NCI-H69 (cell line): ENCODE data around the gene HES1.
"Not testable (repeated sequence)": the region's sequence is repeated elsewhere in the genome, so short reads cannot be mapped to it uniquely, and the experiment has no call there.

ENCODE experiments used
- DNase-seq: peaks from one replicate; lab custom pipeline; 2025; lab: John Stamatoyannopoulos, UW

HES1 gene

DNA sequence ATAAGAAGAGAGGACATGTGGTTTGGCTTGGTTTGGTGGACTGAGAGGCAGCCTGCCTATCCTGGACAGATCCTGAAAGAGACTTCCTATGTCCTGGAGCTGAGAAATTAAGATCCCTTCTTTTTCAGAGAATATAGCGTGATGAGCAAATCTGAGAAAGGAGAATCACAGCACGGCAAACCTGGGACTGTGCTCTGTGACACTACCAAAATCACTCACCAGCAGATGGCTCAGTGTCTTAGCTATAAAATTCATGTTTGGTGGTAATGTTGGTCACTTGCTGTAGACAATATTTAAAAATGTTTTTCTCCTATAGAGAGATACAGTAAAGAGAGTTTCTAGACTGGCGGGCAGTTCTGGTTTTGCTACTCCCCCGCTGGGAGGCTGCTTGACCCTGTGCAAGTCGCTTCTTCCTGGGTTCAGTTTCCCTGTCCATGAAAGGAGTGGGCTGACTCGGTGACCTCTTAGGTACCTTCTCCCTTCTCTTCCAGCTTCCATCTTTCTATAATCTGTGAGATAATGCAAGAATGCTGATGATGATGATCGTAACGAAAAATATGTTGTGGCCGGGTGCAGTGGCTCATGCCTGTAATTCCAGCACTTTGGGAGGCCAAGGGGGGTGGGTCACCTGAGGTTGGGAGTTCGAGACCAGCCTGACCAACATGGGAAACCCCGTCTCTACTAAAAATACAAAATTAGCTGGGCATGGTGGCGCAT is 7.6 kb upstream of the HES1 start:
- no peak for DNase-seq

GRCh38 chr3:194128919-194129295 is 7.0 kb upstream of the HES1 start:
- DNase-seq = not testable (repeated sequence)

DNA sequence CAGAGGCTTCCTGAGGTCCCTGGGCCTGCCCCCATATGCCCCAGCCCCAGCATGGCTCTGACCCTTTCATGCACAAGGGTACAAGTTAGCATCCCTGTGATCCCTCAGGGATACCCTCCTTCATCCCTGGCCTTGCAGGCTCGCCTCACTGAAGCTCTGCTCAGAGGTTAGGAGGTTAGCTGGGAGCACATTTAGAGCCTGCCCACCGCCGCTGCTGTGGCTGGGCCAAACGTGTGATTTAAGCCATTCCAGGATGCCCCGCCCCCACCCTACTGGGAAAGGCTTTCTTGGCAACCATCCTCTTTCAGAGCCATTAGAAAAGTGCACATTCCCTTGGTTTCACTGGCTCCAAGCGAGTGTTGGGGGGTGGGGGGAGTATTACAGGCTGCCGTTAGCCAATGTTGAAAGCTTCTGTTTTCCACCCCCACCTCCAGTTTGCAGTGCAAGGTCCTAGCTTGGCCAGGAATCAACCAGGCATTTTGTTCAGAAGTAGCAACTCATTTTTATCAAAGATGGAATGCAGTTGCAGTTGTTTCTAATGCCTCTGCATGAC is 6.3 kb upstream of the HES1 start:
- DNase-seq = peak; percentile 22

GRCh38 chr3:194130188-194130587 is 5.8 kb upstream of the HES1 start:
- no peak for DNase-seq

- peak; percentile 91 for DNase-seq
Observed at GRCh38 chr3:194130807-194131589, 5.0 kb upstream of the HES1 start.

DNA sequence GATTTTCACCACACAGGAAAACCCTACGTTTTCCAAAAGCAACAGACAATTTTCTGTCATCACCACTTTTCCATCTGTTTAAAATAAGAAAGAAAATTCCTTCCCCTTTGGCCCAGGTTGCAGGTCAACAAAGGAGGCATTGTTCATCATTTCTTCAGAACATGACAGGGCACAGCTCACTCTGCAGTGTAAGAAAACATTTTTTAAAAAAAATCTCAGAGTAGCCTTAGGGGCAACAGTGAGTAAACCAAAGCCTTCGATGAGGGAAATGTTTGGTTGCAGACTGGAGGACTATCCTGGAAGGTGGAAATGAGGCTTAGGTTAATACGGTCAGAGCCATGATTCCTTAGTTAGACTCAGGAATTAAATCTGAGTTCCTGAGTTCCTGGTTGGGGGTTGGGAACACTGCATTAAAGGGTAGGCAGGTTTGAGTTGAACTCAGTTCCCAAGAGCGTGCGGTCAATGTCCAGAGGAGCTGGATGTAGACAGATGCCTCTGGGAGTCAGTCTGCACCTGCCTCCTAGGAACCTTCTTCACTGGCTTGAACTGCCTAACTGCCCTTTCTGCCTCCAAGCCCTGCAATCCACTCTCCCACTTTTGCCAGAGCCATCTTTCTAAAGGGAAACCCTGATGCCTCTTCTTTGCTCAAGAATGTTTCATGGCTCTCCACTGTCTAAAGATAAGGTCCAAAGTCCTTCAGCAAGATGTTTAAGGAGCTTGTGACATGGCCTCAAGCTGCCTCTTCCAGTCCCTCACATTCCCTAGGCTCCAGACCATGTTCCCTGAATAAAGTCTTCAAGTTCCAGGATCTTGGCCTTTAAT is 3.3 kb upstream of the HES1 start:
- peak; percentile 38 for DNase-seq

DNA sequence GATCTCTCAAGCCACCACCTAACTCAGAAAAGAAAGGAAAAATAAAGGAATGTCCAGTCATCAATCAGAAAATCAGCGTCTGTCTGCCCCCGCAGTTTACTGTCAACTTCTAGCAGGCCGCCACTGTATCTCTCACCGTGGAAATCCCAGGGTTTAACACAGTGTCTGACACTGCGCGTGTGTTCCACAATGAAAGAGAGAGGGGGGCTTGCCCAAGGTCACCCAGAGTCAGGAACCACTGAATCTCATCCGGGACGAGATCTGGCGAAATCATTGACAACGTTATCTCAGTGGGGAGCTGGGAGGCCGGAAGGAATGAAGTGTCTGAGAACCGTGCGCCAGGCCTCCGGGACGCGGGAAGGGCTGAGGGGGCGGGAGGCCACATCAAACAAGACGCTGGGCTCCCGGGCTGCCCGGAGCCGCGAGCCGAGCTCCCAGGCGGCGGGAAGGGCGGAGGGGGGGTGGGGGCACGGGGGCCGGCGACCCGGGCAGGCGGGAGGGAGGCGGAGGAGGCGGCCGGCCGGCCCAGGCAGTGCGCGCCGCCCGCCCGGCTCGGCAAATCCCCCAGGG is 2.2 kb upstream of the HES1 start:
- DNase-seq = peak; percentile 85

DNA sequence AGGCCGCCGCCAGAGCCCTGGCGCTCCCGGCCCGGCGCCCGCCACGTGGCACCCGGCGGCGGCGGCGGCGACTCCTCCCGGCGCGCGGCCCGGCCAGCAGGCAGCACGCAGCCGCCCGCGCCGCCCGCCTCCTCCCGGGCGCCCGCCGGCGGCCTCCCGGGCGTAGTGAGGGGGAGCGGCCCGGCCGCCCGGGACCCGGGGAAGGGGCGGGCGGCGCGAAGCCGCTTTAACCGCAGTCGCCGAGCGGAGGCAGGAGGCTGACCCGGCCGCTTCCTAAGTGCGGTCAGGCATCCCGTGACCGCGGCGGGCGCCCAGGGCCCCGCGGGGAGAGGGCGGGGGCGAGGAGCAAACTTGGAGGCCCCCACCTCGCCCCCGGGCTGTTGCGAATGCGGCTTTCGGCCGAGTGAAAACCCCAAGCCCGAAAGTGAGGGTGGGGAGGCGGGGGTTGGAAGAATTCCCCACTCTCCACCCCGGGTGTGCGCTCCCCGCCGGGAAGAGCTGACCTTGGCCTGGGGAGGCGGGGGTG is 1.7 kb upstream of the HES1 start:
- peak; percentile 93 for DNase-seq

DNA sequence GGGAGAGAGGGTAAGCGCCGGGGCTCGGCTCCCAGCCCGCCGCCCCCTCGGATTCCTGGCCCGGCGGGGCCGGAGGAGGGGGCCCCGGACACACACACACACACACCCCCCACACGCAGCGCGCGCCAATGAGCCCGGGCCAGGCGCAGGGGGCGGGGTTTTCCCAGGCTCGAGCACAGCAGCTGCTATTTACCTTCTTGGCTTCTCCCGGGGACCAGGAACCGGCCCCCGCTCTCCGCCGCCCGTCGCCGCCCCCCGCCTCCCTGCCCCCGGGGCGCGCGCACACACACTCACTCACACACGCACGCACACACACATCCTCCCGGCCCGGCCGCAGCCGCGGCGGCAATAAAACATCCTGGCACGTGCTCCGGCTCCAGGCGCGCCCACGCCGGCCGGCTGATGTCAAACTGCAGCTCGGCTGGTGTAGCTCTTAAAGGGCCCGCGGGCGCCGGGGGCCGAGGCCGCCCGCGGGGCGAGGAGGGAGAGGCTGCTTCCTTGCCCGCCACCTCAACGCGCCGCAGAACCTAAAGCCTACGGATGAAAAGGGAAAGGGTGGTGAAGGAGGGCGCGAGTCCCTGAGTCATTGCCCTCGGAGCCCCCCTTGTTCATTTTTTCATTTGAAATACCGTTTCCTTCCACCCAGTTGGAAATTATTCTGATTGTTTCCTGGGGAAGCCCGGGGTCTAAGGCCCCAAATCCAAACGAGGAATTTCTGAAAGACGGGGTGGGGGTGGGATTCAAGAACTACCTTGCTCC is 1.0 kb upstream of the HES1 start:
- peak; percentile 99 for DNase-seq

GRCh38 chr3:194135516-194135805 is 487 bp upstream of the HES1 start:
- DNase-seq = peak; percentile 63

- DNase-seq = no peak
Observed at GRCh38 chr3:194136519-194137007, 615 bp downstream of the HES1 start.

GRCh38 chr3:194137008-194137505 is 1.1 kb downstream of the HES1 start:
- peak; percentile 89 for DNase-seq

DNA sequence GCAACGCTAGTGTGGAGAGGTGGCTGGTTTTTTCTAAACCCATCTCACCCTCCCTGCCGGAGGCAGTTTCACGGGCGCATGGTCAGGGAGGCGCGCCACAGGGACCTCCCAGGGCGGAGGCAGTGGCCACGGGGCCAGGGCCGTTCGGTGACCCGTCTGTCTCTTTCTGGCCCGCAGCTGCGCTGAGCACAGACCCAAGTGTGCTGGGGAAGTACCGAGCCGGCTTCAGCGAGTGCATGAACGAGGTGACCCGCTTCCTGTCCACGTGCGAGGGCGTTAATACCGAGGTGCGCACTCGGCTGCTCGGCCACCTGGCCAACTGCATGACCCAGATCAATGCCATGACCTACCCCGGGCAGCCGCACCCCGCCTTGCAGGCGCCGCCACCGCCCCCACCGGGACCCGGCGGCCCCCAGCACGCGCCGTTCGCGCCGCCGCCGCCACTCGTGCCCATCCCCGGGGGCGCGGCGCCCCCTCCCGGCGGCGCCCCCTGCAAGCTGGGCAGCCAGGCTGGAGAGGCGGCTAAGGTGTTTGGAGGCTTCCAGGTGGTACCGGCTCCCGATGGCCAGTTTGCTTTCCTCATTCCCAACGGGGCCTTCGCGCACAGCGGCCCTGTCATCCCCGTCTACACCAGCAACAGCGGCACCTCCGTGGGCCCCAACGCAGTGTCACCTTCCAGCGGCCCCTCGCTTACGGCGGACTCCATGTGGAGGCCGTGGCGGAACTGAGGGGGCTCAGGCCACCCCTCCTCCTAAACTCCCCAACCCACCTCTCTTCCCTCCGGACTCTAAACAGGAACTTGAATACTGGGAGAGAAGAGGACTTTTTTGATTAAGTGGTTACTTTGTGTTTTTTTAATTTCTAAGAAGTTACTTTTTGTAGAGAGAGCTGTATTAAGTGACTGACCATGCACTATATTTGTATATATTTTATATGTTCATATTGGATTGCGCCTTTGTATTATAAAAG is 1.8 kb downstream of the HES1 start:
- DNase-seq = peak; percentile 92

DNA sequence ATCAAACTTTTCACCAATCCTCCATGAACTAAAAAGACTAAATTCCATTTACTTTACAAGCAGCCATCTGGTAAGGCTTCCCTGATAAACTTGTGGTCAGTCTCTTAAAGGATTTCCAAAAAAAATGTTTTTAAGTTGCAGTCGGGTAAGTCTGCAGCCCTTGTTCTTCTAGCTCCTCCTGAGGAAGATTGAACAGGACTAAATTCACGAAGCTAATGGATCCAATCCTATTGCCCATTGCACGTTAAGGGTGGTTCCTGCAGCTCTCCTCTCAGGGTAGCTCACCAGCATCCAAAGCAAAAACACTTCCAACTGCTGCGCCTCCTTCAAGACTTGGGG is 2.8 kb downstream of the HES1 start:
- DNase-seq = peak; percentile 64

DNA sequence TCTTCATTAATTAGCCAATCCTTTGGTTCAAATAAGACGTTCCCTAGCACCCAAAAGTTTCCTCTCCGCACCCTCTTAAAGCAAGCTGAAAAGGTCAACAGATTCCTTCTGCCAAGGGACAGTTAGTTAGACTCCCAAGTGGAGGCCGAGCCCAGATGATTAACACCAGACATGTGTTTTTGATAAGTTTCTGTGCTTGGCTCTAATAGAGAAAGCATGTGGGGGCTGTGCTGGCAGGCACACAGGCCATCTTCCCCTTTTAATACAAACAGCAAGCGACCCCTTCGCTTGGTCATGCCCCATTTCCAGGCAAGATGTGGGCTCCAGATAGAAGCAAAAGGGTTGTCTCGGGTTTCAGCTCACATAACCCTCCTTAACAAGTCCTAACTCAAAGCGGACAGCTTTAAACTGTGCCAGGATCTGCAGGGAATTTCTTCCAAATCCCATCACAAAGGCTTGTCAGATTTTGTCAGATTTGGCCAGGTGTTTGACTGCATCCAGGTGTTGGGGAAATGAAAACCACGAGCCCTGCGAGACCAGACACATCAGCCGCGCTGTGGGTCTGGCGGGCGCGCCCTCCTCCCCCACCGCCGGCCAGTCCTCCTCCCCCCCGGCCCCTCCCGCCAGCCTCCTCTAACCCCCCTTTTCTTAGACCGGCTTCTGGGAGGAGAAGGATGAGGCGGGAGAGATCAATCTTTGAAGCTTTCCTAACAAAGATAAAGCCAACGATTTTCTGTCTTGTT is 3.3 kb downstream of the HES1 start:
- peak; percentile 82 for DNase-seq

DNA sequence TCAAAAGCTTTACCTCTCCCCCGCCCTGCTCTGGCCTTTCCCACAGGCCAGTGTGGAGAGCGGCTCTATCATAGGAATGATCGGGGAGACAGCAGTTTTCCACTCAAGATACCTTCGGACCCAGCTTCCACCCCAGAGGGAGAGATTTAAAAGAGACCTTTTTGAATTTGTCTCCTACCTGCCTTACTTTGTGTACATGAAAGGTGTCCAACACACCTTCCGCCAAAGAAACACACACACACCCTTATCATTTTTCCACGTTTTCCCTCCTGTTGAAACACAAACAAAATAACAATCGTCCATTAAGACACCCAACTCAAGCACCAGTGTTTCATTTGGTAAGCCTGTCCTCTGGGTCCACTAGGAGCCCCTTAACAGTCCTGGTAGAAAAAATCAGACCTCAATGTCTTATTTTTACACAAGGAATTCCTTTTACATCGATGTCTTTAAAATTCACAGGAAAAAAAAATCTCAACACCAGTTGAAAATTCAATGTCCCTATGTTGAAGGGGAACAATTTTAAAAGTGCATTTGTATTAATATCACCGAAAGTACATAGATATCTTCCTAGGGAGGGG is 4.0 kb downstream of the HES1 start:
- DNase-seq = no peak

DNA sequence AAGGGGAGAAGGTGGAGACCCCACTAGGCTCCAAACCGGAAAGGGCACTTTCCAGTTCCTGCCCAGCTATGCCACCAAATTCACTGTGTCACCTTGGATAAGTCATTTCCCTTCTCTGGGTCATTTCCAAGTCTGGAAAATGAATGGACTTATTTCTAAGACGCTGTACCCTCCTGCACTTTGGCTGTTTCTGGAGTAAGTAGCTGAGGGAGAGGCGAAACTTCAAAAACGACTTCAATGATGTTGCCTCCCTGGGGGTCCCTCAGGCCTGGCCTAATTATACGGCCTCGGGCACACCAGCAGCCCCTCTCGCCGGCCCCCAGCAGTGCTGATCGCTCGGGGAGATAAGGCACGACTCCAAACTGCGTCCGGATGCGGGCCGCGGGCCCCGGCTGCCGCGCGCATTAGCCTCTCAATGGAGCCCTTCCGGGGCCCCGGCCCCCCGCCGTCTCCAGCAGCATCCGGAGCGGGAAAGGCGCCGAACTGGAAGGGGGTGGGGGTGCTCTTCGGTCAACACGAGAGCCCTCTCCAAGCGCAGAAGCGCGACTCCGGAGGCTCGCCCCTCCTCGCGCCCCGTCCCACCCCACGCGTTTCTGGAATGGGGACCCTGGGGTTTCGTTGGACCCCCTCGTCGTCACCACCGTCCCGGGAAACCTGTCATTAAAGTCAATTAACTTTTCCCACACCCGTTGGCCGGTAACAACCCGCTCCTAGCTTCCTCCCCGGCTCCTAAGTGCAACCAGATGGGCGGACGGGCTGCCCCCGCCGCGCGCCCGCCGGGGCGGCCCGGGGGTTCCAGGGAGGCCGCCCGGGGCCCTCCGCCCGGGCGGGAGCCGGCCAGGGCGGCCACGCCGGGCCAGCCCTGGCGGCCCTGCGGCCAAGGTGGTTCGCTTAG is 4.8 kb downstream of the HES1 start:
- peak; percentile 97 for DNase-seq
